GM21529 (cell line): ENCODE measurements around the gene SPTSSB.
A peak's percentile ranks its signal among the peaks of the same experiment; 100 is the strongest.

Source experiments
- ATAC-seq: cut with Tn5 transposase; IDR thresholded peaks from one replicate; pipeline ENCODE4 v1.9.1; 2021; ENCODE audit not compliant: unreplicated experiment

Gene SPTSSB

DNA sequence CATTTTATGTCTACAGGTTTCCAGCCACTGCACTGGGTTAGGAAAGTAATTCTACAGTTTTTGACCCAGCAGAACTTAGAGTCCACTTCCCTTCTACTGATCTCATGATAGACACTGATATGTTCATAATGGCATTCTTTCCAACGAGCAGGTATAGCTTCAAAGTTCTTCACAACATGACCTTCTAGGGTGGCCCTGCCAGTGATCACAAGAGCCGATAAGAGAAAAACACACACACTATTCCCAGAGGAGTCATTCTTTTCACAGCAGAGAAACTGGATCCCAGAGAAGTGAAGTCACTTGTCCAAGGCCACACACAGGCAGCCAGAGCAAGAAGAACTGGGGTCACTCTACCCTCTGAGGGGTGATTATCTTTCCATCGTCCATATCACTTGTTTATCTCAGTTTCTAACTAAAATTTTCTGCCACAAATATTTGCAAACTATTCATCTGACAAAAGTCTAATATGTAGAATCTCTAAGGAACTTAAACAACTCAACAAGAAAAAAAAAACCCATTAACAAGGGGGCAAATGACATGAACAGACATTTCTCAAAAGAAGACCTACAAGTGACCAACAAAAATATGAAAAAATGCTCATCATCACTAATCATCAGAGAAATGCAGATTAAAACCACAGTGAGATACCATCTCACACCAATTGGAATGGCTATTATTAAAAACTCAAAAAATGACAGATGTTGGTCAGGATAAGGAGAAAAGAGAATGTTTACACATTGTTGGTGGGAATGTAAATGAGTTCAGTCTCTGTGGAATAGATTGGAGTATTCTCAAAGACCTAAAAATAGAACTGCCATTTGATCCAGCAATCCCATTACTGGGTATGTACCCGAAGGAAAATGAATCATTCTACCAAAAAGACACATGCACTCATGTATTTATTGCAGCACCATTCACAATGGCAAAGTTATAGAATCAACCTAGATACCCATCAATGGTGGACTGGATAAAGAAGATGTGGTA lies 31.5 kb downstream of the SPTSSB start:
- ATAC-seq = no peak

GRCh38 chr3:161337311-161337710 lies 34.0 kb downstream of the SPTSSB start:
- peak; percentile 60 for ATAC-seq

DNA sequence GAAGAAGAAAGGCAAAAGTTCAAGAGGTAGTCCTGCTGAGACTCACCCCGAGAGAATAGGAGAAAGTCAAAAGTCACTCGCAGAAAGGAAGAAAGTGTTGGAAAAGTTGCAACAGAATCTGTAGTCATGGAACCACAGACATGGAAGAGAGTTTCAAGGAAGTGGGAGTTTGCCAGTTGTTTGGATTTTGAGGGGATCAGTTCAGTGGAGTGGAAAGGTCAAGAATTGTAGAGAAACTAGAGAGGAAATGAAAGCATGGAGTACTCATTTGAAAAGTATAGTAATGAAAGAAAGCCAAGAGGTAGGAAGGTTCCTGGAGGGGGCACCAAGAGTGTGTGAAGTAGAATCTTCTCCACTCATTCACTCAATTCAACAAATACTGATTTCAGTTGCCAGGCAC lies 34.7 kb downstream of the SPTSSB start:
- peak; percentile 55 for ATAC-seq

DNA sequence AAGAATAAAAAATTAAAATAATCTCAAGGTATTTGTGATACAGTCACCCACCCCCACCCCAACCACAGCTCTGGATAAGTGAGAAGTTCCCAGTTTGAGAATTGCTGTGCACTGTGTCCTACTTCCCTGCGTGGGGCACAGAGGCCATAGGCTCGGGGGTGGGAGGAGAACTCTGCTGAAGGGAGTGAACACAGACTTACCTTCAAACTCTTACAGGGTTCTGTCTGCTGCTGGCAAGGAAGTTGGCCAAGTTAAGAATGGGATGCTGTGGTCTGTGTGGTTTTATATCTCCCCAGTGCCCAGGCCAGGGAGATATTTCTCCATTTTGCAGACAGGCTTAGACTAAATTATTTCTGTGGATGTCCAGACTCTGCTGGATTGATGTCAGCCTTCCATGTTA lies 37.6 kb downstream of the SPTSSB start:
- ATAC-seq = no peak

GRCh38 chr3:161332792-161333191 lies 38.5 kb downstream of the SPTSSB start:
- no peak for ATAC-seq

DNA sequence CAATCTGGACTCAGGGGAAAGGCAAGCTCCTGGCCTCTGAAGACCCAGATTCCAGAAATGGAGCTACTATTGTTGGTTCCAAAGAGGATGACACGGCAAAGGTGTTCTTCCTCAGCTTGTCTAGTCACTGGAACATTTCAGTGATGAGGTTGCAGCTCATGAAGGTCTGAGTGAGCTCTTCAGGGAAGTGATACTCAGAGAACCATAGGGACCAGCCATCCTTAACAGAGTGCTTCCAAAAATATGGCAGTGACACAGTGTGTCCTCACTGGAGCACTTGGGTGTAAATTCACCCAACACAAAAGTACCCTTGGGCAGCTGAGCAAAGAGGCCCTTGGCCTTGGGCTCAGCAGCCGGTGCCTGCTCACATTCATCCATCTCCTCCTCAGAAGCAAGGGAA lies 46.3 kb downstream of the SPTSSB start:
- peak; percentile 58 for ATAC-seq

DNA sequence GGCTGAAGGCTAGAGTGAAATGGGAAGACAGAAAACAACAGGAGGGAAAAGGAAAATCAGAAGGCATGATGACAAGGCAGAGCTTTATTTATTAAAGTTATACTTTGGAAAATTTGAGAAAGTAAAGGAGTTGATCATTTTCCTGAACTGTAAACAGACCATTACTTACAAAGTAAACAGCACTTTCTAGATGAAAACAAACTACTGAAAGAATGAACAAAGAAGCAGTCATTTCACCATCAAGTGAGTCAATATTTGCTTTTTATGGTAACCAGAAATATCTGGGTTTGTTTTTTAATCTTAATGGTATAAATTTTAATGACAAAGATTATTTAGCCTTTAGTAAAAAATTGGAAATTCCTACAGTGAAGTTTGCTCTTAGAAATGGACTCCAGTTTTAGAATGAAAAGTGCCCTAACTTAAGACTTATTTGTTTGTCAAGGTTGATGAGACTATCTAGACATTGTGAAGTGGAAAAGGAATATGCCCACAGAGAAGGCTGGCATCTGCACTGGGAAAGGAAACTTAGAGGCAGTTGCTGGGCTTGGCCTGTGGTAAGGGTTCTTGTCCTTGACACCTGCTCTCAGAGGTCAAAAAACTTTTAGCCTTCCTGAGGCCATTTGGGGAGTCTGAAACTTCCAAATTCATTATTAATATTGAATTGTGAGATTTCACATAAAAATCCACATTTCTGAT lies 47.2 kb downstream of the SPTSSB start:
- ATAC-seq = no peak

DNA sequence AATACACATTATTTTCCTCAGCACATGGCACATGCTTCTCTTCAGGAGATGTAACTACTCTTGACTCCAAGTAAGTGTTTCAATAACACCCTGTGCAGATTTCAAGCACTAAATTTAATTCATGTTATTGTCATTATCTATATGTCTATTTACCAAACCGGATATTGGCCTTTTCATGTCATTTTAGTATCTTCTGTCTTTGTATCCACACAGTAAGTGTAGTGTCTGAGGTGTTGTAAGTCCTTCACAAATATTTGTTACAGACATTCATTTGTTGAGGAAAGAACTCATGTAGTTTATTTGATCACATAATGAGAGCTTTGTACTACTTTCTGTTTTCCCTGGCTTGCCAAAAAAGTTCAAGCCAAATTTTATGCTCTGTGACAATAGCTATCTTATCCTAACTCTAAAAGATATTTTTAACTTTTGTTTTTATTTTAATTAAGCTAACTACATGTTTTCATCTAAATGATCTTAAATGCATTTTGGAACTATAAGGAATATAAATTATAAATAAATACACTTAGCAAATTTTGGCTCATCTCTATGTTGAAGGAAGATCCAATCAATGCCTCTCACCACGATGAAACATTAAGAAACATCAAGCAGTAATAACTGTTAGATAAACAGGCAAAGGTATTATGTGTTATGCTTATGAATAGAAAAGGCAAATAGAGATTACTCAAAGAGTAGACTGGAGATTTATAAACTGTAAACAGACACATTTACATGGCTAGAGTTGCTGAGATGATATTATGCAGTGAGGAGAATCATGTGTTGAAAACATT lies 48.3 kb downstream of the SPTSSB start:
- no peak for ATAC-seq

- ATAC-seq = no peak
Measured at GRCh38 chr3:161320837-161321236, 50.5 kb downstream of the SPTSSB start.

GRCh38 chr3:161319867-161320266 lies 51.5 kb downstream of the SPTSSB start:
- no peak for ATAC-seq

DNA sequence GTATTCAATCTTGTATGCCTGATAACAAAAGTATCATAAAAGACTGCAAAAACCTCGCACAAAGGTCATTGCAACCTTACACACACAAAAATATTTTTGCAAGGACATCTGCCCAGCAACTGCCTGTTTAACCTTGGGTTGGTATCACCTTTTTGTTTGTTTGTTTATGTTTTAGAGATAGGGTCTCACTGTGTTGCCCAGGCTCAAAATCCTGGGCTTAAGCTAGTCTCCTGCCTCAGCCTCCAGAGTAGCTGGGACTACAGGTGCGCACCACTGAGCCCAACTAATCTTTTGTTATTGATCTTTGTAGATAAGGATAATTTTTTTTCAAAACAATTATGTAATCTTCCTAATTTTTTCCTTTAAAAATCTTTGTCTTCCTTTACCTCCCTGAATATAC lies 54.2 kb downstream of the SPTSSB start:
- ATAC-seq = no peak

DNA sequence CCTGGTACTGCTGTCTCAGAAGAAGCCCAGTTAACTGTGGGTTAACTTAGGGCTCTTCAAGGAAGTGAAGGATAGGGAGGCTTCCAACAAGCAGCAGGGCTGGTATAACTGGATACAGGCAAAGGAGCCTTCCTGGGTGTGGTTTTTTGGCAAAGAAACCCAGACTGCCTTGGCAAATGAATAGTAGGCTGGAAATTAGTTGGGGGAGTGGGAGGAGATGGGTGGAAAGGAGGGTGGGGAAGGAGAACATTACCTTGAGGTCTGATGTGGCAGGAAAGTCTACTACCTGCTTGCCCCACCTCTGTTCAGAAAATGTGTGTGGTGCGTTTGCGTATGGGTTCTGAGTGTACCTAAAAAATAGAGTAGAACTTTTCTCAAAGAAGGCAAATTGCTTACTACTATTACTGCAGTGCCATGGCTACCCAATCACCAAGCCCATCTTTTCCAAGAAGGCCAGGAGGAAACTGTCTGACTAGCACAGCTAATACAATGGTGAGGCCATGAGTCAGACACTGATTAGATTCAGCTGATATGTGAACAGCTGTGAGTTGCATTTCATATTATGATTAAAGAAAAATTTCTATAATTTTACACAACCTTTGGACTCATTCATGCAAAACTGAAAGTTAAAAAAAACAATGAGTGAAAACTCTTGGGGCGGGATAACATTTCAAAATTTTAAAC lies 55.2 kb downstream of the SPTSSB start:
- no peak for ATAC-seq

GRCh38 chr3:161314836-161315395 lies 56.4 kb downstream of the SPTSSB start:
- peak; percentile 60 for ATAC-seq

GRCh38 chr3:161310649-161311423 lies 60.5 kb downstream of the SPTSSB start:
- ATAC-seq = peak; percentile 71

GRCh38 chr3:161305095-161305991 lies 66.0 kb downstream of the SPTSSB start:
- ATAC-seq = peak; percentile 51

DNA sequence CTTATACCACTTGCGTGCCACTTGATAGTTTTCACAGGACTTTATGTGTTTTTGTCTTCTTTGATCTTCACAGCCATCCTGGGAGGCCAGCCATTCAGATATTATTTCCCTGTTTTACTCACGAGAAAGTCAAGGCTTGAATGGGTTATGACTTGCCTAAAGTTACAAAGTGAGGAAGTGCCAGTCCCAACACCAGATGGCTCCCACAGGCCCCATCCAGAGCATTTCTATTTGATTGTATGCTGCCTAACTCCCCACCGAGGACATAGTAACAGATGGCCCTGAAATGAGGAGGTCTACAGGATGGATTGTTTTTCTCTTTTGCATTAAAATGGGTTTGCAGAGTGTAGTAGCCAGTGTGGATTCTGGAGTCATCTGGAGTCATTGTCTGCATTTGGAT lies 74.5 kb downstream of the SPTSSB start:
- no peak for ATAC-seq

- no peak for ATAC-seq
Measured at GRCh38 chr3:161295325-161295724, 76.0 kb downstream of the SPTSSB start.
